Activated T-helper 1 cell treated with anti-CD3 and anti-CD28 coated beads, Interleukin-2, amount 50 U/mL, for 16 hours (primary cell): ENCODE measurements around the gene YIPF3.
"Not testable (repeated sequence)": the region's sequence is repeated elsewhere in the genome, so short reads cannot be mapped to it uniquely, and the experiment has no call there.

Experiments
- DNase-seq, 2 donors: peaks; one replicate each; pipeline ENCODE4 v3.0.0-alpha.2; 2020; ENCODE audit warnings: low read depth in 1 of 2, low spot score in 1 of 2

The YIPF3 gene

DNA sequence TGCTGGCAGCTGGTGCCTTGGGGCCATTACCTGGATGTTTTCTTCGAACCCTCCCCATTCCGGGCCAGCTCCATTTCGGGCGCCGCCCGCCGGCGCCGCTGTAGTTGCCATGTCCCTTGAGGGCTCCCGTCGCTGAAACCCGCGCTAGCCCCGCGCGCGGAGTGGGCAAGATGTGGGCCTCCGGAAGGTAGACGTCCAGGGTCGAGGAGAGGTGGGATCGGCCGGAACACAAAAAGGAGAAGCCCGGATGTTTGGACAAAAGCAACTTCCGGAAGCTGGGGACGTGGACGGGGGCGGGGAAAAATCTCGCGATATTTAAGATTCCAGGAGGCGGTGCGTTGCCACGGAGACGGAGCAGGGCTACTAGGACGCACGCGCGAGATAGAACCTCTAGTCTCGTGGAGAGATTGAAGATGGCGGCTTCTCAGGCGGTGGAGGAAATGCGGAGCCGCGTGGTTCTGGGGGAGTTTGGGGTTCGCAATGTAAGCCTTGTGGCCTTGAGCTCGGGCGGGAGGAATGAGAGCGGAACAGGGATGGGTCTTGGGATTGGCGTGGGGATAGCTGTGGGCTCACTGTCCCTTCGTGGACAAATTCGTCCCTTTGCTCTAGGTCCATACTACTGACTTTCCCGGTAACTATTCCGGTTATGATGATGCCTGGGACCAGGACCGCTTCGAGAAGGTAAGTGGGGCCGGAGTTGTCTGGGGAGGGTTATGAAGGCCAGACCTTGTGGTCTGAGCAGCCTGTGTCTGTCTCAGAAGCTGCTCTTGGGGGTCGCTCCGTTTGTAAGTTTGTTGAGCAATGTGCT, at the start of gene YIPF3, which contains the start of gene POLR1C:
Gene YIPF3, minus strand, starts transcription at position 230 of the 808 bp plus-strand sequence. Its CDS starts 119 bp downstream, at position 111.
Gene POLR1C, plus strand, starts transcription at position 393 of the 808 bp plus-strand sequence. Its CDS starts 21 bp downstream, at position 414.
- peak; percentile 92 to 94 for DNase-seq

DNA sequence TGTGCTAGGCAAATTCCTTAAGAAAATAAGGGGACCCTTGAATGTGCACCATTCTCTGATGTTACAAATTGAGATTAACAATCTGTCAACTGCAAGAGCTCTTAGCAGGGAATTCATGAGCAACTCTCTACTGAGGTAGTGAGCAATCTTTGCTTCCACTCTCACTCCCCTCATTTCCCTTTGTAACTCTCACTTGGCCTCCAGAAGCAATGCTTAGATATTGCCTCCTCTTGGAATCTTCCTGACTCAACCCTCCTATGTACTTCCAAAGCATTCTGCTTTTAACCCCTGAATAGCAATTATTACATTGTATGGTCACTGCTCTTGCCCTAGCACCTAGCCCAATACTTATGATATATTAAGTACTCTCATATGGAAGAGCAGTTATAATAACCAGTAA, 42.6 kb upstream of the YIPF3 start:
- no peak for DNase-seq

DNA sequence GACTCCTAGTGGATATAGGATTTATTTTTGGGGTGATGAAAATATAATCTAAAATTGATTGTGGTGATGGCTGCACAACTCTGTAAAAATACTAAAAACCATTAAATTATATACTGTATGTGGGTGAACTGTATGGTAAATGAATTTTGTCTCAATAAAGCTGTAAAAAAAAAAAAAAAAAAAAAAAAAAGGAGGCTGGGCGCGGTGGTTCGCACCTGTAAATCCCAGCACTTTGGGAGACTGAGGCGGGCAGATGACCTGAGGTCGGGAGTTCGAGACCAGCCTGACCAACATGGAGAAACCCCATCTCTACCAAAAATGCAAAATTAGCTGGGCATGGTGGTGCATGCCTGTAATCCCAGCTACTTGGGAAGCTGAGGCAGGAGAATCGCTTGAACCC, 40.9 kb upstream of the YIPF3 start:
- not testable (repeated sequence) for DNase-seq

GRCh38 chr6:43547222-43547621, 30.5 kb upstream of the YIPF3 start:
- no peak for DNase-seq

- DNase-seq = no peak
These were observed 27.7 kb upstream of the YIPF3 start for GRCh38 chr6:43544461-43544860.

- DNase-seq = no peak
These were observed 25.2 kb upstream of the YIPF3 start for GRCh38 chr6:43541774-43542471.

GRCh38 chr6:43540507-43540906, 23.8 kb upstream of the YIPF3 start:
- DNase-seq = no peak

DNA sequence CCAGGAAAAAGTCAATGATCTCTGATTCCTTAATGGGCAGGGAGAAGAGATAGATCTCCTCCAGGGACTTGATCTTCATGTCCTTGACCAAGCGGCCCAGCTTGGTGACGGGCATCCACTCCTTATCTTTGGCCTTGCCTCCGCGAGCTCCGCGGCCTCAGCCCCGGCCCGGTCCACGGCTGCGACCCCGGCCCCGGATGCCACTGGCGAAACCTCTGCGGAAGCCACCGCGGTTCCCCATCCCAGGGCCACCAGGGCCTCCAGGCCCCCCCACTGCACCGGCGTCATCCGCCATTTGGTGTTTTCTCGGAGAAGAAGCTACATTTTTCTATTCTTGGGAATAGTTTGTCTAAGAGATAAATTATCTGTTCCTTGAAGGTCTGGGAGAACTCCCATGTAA, 22.7 kb upstream of the YIPF3 start:
- DNase-seq = not testable (repeated sequence)

DNA sequence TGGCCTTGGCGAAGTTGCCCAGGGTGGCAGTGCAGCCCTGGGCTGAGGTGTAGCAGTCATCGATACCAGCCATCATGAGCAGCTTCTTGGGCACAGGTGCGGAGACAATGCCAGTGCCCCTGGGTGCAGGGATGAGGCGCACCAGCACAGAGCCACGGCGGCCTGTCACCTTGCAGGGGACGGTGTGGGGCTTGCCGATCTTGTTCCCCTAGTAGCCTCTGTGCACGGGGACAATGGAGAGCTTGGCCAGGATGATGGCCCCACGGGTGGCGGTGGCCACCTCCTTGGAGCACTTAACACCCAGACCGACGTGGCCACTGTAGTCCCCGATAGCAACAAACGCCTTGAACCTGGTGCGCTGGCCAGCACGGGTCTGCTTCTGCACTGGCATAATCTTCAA, 22.3 kb upstream of the YIPF3 start:
- not testable (repeated sequence) for DNase-seq

- no peak for DNase-seq
These were observed 15.5 kb upstream of the YIPF3 start for GRCh38 chr6:43532201-43532600.

DNA sequence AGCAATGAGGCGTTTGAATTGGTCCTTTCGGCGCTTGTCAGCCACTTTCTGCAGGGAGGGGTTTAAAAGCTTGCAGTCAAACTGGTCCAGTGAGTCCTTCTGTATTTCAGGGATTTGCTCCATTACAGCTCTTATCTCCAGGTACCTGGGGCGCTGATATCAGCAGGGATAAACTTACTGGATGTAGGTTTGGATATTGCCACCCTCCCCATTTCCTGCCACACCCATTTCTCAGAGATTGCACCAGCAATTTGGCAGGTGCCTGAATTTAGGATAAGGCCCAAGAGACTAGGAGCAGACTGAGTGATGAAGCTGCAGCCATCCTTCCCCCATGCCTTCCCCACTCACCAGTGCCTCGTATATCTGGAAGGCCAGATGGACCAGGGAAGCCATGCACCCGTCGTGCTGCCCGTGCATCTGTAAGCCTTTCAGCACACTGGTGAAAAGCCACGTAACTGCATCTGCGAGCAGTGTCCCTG, 7.8 kb upstream of the YIPF3 start:
- DNase-seq = no peak

DNA sequence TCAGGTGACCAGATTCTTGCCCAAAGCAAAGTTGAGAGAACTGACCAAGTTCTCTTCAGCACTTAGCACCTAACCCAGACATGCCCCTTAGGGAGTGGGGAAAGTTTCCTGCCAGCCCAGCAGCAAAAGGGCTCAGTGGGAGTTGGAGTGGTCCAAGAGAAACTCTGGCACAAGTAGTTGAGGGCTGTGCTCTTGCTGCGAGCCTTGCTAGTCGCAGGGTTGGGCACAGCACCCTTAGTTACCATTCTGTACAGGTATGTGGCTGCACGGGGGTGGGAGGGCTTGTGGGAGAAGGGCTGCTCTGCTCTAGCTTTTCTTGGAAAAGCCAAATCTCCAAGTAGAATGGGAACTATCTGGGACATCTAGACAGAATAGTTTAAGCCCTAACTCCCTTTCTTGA, 6.6 kb upstream of the YIPF3 start:
- no peak for DNase-seq

DNA sequence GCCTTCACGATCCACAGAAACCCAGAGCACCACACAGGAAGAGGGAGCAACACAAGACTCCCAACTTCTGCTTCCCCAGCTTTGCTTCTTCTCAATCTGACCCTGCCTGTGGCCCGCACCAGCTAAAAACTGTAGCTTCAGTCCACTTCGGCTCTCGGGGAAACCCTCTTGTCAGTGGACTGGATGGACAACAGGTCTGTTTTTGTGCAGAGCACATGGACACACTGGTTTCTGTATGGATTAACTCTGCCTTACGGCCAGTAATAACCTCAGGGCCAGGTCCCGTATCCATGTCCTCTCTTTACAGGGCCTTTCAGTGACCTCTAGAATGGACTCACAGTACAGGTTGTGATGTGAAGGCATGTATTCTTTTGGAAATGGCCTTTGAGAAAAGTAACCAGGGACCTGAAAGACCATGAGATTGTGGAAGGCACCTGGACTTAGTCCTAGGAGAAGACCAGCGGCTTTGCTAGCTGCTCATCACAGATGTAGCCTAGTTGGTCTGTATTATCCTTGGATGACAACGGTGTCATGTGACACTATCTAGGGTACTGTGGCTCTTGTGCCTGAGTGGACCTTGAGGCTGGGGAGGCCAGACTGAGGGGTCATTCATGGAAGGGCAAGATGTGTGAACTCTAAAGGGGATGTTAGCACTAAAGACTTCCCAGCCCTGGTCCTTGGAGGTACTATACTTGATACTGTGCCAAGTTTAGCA, 6.0 kb upstream of the YIPF3 start:
- no peak for DNase-seq

DNA sequence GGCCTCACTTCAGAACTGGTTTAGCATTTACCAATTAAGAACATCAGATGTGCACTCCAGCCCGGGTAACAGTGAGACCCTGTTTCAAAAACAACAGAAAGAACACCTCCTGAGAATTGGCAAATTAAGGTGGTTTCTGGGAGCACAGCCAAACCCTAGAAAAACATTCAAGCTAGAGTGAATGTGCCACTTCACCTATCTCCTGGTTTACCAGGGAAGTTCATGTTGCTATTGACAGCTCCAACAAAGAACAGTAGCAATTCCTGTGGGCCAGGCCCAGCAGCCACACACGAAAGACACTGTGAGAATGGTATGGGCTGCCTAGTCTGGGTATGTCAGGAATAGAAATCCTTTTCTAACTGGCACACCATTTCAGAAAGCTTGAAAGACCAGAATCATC, 5.1 kb upstream of the YIPF3 start:
- DNase-seq = no peak

DNA sequence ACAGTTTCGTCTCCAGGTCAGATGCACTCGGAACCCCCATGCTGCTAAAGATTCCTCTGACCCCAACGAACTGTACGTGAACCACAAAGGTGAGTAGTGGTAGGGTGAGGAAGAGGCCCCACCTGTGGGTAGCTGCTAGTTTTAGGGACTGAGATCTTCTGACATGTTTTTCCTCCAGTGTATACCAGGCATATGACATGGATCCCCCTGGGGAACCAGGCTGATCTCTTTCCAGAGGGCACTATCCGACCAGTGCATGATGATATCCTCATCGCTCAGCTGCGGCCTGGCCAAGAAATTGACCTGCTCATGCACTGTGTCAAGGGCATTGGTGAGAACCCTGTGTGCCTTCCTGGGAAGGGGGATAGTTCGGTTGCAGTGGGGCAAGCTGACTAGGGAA, 3.4 kb upstream of the YIPF3 start:
- DNase-seq = no peak

- DNase-seq = no peak
These were observed 1.0 kb upstream of the YIPF3 start for GRCh38 chr6:43517505-43518357.

GRCh38 chr6:43516367-43516696, 394 bp downstream of the YIPF3 start:
- no peak for DNase-seq

- no peak for DNase-seq
These were observed 918 bp downstream of the YIPF3 start for GRCh38 chr6:43515808-43516207.

- DNase-seq = no peak
These were observed 4.8 kb downstream of the YIPF3 start for GRCh38 chr6:43511824-43512415.

DNA sequence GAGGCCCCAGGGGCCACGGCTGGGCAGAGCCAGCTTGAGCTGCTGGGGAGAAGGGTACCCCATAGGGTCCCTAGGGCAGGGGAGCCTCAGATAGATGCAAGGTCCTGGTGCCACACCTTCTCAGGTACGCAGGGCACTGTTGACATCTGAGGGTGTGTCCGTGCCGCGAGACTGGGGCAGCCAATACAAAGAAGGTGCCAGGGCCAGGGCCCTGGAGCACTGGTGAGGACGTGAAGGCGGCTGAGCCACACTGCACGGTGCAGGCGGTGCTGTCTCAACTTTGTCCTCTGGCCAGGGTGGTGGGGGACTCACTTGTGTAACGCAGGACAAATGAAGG, 5.9 kb downstream of the YIPF3 start:
- no peak for DNase-seq
